Trophoblast cell (in vitro differentiated cells and primary cell): ENCODE measurements around the gene SH3BGRL2.
A peak's percentile ranks its signal among the peaks of the same experiment; 100 is the strongest.

ENCODE experiments used
- DNase-seq, 2 donors: peaks; one replicate each; pipeline ENCODE4 v3.0.0-alpha.2; 2016
- H2AFZ ChIP-seq: 2 replicates; pipeline ENCODE4 v1.6.1; 2013; ENCODE audit warnings: low read length, moderate library complexity, mild to moderate bottlenecking; ENCODE audit not compliant: insufficient read depth, poor library complexity
- H2AK5ac ChIP-seq: 2 replicates; pipeline ENCODE4 v1.6.1; 2013; ENCODE audit warnings: mild to moderate bottlenecking, low read length
- H2BK120ac ChIP-seq: 2 replicates; pipeline ENCODE4 v1.6.1; 2013; ENCODE audit warnings: low read length, mild to moderate bottlenecking, moderate library complexity; ENCODE audit not compliant: insufficient read depth, poor library complexity
- H2BK12ac ChIP-seq: 2 replicates; pipeline ENCODE4 v1.6.1; 2013; ENCODE audit warnings: mild to moderate bottlenecking, low read length, moderate library complexity
- H2BK5ac ChIP-seq: 2 replicates; pipeline ENCODE4 v1.6.1; 2013; ENCODE audit warnings: low read length, low read depth, moderate library complexity, mild to moderate bottlenecking; ENCODE audit not compliant: poor library complexity
- H3K14ac ChIP-seq: 2 replicates; pipeline ENCODE4 v1.6.1; 2013; ENCODE audit warnings: mild to moderate bottlenecking, low read length
- H3K18ac ChIP-seq: 2 replicates; pipeline ENCODE4 v1.6.1; 2013; ENCODE audit warnings: mild to moderate bottlenecking, low read length
- H3K23ac ChIP-seq: 2 replicates; pipeline ENCODE4 v1.6.1; 2013; ENCODE audit warnings: low read length
- H3K27ac ChIP-seq: 2 replicates; pipeline ENCODE4 v1.5.1; 2013; ENCODE audit warnings: low read depth, mild to moderate bottlenecking, inconsistent platforms, low read length, moderate library complexity
- H3K27me3 ChIP-seq: 2 replicates; pipeline ENCODE4 v1.6.1; 2013; ENCODE audit warnings: inconsistent platforms, mild to moderate bottlenecking, low read length, moderate library complexity; ENCODE audit not compliant: insufficient read depth
- H3K36me3 ChIP-seq, 2 experiments: 1 replicate in 1 of 2; 2 replicates in 1 of 2; pipeline ENCODE4 v1.6.1; 2013; ENCODE audit warnings: low read length in 2 of 2, mild to moderate bottlenecking in 2 of 2, moderate library complexity in 1 of 2; ENCODE audit not compliant: insufficient read depth in 2 of 2, control insufficient read depth in 1 of 2
- H3K4ac ChIP-seq: 2 replicates; pipeline ENCODE4 v1.6.1; 2013; ENCODE audit warnings: low read depth, mild to moderate bottlenecking, low read length, moderate library complexity
- H3K4me1 ChIP-seq, 2 experiments: 1 replicate in 1 of 2; 2 replicates in 1 of 2; pipeline ENCODE4 v1.6.1; 2013; ENCODE audit warnings: low read length in 2 of 2, mild to moderate bottlenecking in 2 of 2, moderate library complexity in 1 of 2; ENCODE audit not compliant: insufficient read depth in 2 of 2, control insufficient read depth in 1 of 2
- H3K4me2 ChIP-seq: 2 replicates; pipeline ENCODE4 v1.6.1; 2013; ENCODE audit warnings: inconsistent platforms, mild to moderate bottlenecking, low read length, moderate library complexity
- H3K4me3 ChIP-seq: 2 replicates; pipeline ENCODE4 v1.5.1; 2013; ENCODE audit warnings: mild to moderate bottlenecking, low read depth, low read length, inconsistent platforms
- H3K79me1 ChIP-seq: one replicate; pipeline ENCODE4 v1.6.1; 2013; ENCODE audit warnings: low read length
- H3K79me2 ChIP-seq: 2 replicates; pipeline ENCODE4 v1.6.1; 2013; ENCODE audit warnings: low read length, mild to moderate bottlenecking; ENCODE audit not compliant: control insufficient read depth, insufficient read depth, poor library complexity
- H3K9ac ChIP-seq: 2 replicates; pipeline ENCODE4 v1.6.1; 2013; ENCODE audit warnings: mild to moderate bottlenecking, low read length
- H3K9me3 ChIP-seq: 2 replicates; pipeline ENCODE4 v1.6.1; 2013; ENCODE audit warnings: low read depth, mild to moderate bottlenecking, control low read depth, inconsistent platforms, low read length; ENCODE audit not compliant: insufficient read depth
- H4K12ac ChIP-seq: 2 replicates; pipeline ENCODE4 v1.6.1; 2013; ENCODE audit warnings: low read depth, mild to moderate bottlenecking, low read length, moderate library complexity
- H4K8ac ChIP-seq: 2 replicates; pipeline ENCODE4 v1.6.1; 2013; ENCODE audit warnings: low read depth, mild to moderate bottlenecking, low read length, moderate library complexity
- H4K91ac ChIP-seq: one replicate; pipeline ENCODE4 v1.6.1; 2013; ENCODE audit warnings: low read depth, mild to moderate bottlenecking, low read length, moderate library complexity
- WGBS: extraction: QIAGEN DNeasy Blood & Tissue Kit; methylation state at CpG from one replicate; pipeline ENCODE4 v1.1.7; 2013; ENCODE audit warnings: missing lambda C conversion rate; ENCODE audit not compliant: insufficient read length, insufficient coverage; ENCODE audit errors: extremely low coverage; 5-methylcytosine and 5-hydroxymethylcytosine counted together

SH3BGRL2 gene

GRCh38 chr6:79597155-79597554 lies 34.0 kb upstream of the SH3BGRL2 start:
- H3K18ac ChIP-seq, result no peak overlapping the region
- H2AFZ ChIP-seq, result no peak overlapping the region
- no peak overlapping the region for H4K91ac ChIP-seq
- no peak overlapping the region for H3K4me3 ChIP-seq
- no peak overlapping the region for H4K8ac ChIP-seq
- H3K9ac ChIP-seq, result no peak overlapping the region
- no peak overlapping the region for H3K23ac ChIP-seq
- no peaks in the 10 kb centered on the region for H3K4me1 ChIP-seq
- no peak overlapping the region for H3K4ac ChIP-seq
- no peak overlapping the region for H2BK5ac ChIP-seq
- H3K27ac ChIP-seq, result no peak overlapping the region
- H3K36me3 ChIP-seq, result no peaks in the 10 kb centered on the region
- no peaks in the 10 kb centered on the region for H3K9me3 ChIP-seq
- no peak overlapping the region for H4K12ac ChIP-seq
- no peaks in the 10 kb centered on the region for H3K79me2 ChIP-seq
- no peak for DNase-seq
- no peak overlapping the region for H2BK120ac ChIP-seq
- H2BK12ac ChIP-seq, result no peak overlapping the region
- no peak overlapping the region for H3K4me2 ChIP-seq
- H2AK5ac ChIP-seq, result no peak overlapping the region
- WGBS, result no CpG with 5 or more reads among the region's 2 CpGs
- H3K27me3 ChIP-seq, result no peaks in the 10 kb centered on the region
- H3K79me1 ChIP-seq, result no peaks in the 10 kb centered on the region
- H3K14ac ChIP-seq, result no peak overlapping the region

DNA sequence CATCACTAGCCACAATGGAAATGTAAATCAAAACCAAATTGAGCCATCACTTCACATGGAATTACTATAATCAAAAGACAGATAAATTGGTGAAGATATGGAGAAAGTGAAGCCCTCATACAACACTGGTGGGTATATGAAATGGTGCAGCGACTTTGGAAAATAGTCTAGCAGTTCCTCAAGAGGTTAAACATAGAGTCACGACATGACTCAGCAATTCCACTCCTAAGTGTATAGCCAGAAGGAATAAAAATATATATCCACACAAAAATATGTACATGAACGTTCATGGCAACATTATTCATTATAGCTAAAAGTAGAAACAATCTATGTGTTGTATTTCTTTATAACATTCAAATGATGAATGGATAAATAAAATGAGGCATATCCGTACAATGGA lies 33.1 kb upstream of the SH3BGRL2 start:
- no peak overlapping the region for H3K23ac ChIP-seq
- no peaks in the 10 kb centered on the region for H3K36me3 ChIP-seq
- no peaks in the 10 kb centered on the region for H3K79me1 ChIP-seq
- H3K4ac ChIP-seq, result no peak overlapping the region
- no peak overlapping the region for H4K91ac ChIP-seq
- no peaks in the 10 kb centered on the region for H3K27me3 ChIP-seq
- no peak overlapping the region for H2BK12ac ChIP-seq
- no CpG with 5 or more reads among the region's 4 CpGs for WGBS
- H3K9ac ChIP-seq, result no peak overlapping the region
- no peak overlapping the region for H2AFZ ChIP-seq
- H2AK5ac ChIP-seq, result no peak overlapping the region
- H4K8ac ChIP-seq, result no peak overlapping the region
- H4K12ac ChIP-seq, result no peak overlapping the region
- H3K4me3 ChIP-seq, result no peak overlapping the region
- no peak overlapping the region for H3K14ac ChIP-seq
- H3K27ac ChIP-seq, result no peak overlapping the region
- H3K4me2 ChIP-seq, result no peak overlapping the region
- no peak for DNase-seq
- no peak overlapping the region for H3K18ac ChIP-seq
- H3K4me1 ChIP-seq, result no peaks in the 10 kb centered on the region
- no peaks in the 10 kb centered on the region for H3K9me3 ChIP-seq
- H2BK120ac ChIP-seq, result no peak overlapping the region
- H3K79me2 ChIP-seq, result no peaks in the 10 kb centered on the region
- H2BK5ac ChIP-seq, result no peak overlapping the region

GRCh38 chr6:79599725-79600259 lies 31.3 kb upstream of the SH3BGRL2 start:
- H3K4me3 ChIP-seq, result no peak overlapping the region
- H3K14ac ChIP-seq, result no peak overlapping the region
- H2AK5ac ChIP-seq, result no peak overlapping the region
- H4K12ac ChIP-seq, result no peak overlapping the region
- no peaks in the 10 kb centered on the region for H3K27me3 ChIP-seq
- no peak overlapping the region for H3K4ac ChIP-seq
- no peak overlapping the region for H2BK12ac ChIP-seq
- H3K18ac ChIP-seq, result no peak overlapping the region
- no peaks in the 10 kb centered on the region for H3K9me3 ChIP-seq
- no peak overlapping the region for H3K27ac ChIP-seq
- no peak overlapping the region for H2AFZ ChIP-seq
- H3K79me2 ChIP-seq, result no peaks in the 10 kb centered on the region
- H3K79me1 ChIP-seq, result no peaks in the 10 kb centered on the region
- H4K8ac ChIP-seq, result no peak overlapping the region
- WGBS, result no CpG with 5 or more reads among the region's 5 CpGs
- no peaks in the 10 kb centered on the region for H3K36me3 ChIP-seq
- no peak overlapping the region for H3K4me2 ChIP-seq
- no peak overlapping the region for H2BK120ac ChIP-seq
- no peak for DNase-seq
- H4K91ac ChIP-seq, result no peak overlapping the region
- no peak overlapping the region for H2BK5ac ChIP-seq
- H3K23ac ChIP-seq, result no peak overlapping the region
- H3K4me1 ChIP-seq, result no peaks in the 10 kb centered on the region
- H3K9ac ChIP-seq, result no peak overlapping the region

DNA sequence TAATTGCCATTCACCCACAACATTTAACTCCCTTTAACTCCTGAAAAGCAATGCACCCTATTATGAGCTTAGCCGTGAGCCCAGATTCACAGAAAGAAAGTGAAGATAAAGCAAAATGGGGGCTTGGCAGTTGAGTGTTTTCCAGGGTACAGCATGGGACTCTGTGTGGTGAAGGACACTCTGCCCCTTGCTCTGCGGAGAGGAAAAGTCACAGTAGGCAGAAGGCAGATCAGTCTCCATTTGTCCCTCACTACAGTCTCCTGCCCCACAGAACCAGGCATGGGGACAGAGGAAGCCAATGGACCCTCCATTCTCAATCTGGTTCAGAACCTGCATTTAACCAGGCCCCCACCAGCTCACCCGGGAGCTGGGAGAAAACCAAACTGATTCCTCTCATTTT lies 30.8 kb upstream of the SH3BGRL2 start:
- Histone ChIP-seq H4K91ac (no peak overlapping the region), H3K27me3 (no peaks in the 10 kb centered on the region), H3K4ac (no peak overlapping the region), H3K27ac (no peak overlapping the region), H2BK12ac (no peak overlapping the region), H3K79me2 (no peaks in the 10 kb centered on the region), H3K4me2 (no peak overlapping the region), H3K18ac (no peak overlapping the region), H4K12ac (no peak overlapping the region), H3K14ac (no peak overlapping the region), H2BK5ac (peak overlapping the region; percentile 47), H3K4me1 (no peaks in the 10 kb centered on the region), H3K4me3 (no peak overlapping the region), H4K8ac (no peak overlapping the region), H3K9me3 (no peaks in the 10 kb centered on the region), H3K36me3 (no peaks in the 10 kb centered on the region), H3K9ac (no peak overlapping the region), H2BK120ac (no peak overlapping the region), H3K23ac (no peak overlapping the region), H3K79me1 (no peaks in the 10 kb centered on the region), H2AFZ (no peak overlapping the region), H2AK5ac (no peak overlapping the region)
- DNase-seq, result no peak
- WGBS, result no CpG with 5 or more reads among the region's 3 CpGs
